ENCODE results near the gene DCAKD. TPM values are rescaled to one million over a fixed set of nuclear protein-coding genes. Genes with fewer than 3 reads are reported as not detected.

Gene DCAKD
- total RNA-seq, 1 experiment from 2014 or later: 48.3 TPM

DNA sequence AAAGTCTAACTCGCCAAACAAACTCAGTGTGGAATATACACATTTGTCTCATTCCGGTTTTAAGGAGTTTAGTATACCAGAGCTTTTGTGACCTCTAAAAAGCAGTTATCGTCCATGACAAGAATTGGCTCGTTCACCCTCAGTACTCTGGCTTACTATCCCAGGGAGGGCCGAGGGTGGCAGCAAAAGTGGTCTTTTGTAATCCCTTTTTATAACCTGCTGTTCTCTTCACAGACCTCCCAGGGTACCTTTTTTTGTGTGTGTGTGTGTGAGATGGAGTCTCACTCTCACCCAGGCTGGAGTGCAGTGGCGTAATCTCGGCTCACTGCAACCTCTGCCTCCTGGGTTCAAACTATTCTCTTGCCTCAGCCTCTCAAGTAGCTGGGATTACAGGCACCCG lies 18.6 kb upstream of the DCAKD start:
- peaks cover 3% of the 10 kb centered on the region; the same call in 1 of the 2 replicates for H3K79me2 ChIP-seq (ENCODE audit: insufficient read depth, low read length)
- H2BK5ac ChIP-seq (ENCODE audit: insufficient read length, low read length): no peak overlapping the region
- no peak overlapping the region for H2BK15ac ChIP-seq (ENCODE audit: low read depth, low read length)
- H4K8ac ChIP-seq (replicated peaks; ENCODE audit: insufficient read length, low read depth, low read length): no peak overlapping the region
- Mint-ChIP-seq H3K27ac (peak overlapping the region; percentile 55 to 87 (median 78); a peak in 3 of 7 replicates), H3K4me3 (no peak overlapping the region), H3K36me3 (ENCODE audit: insufficient read depth in 1 of 3, low read depth in 3 of 3) (peaks cover 33 to 48% (median 47%) of the 10 kb centered on the region in 3 experiments; a peak in 6 of 7 replicates), H3K4me1 (peaks cover 4 to 5% of the 10 kb centered on the region in 2 experiments; a peak in 1 of 4 replicates), H3K27me3 (ENCODE audit: low read depth) (no peaks in the 10 kb centered on the region), H3K9me3 (no peaks in the 10 kb centered on the region)
- H3K4me2 ChIP-seq (ENCODE audit: insufficient read depth, insufficient read length, low read length): no peak overlapping the region
- WGBS (ENCODE audit: extremely low coverage, insufficient read length, low lambda C conversion rate): no CpG with 5 or more reads among the region's 8 CpGs
- no peak overlapping the region for H2BK12ac ChIP-seq (ENCODE audit: insufficient read length, low read depth, low read length)
- no peak overlapping the region for H3K23ac ChIP-seq (ENCODE audit: insufficient read length, low read depth, low read length)
- no peak overlapping the region for H3K4ac ChIP-seq (ENCODE audit: low read depth, low read length)
- no peak overlapping the region for H3K9ac ChIP-seq (ENCODE audit: extremely low read depth, insufficient read length, low read length)
- H3K27me3 ChIP-seq (ENCODE audit: insufficient read depth, low read length): no peaks in the 10 kb centered on the region
- no peaks in the 10 kb centered on the region for H4K20me1 ChIP-seq (ENCODE audit: control insufficient read depth, insufficient read depth, insufficient read length)
- no peak overlapping the region for H4K5ac ChIP-seq (ENCODE audit: insufficient read length, low read depth, low read length)
- H2BK120ac ChIP-seq (ENCODE audit: low read depth, low read length, poor library complexity, severe bottlenecking): no peak overlapping the region
- no peak overlapping the region for H4K91ac ChIP-seq (ENCODE audit: insufficient read length, low read depth, low read length)
- H3K4me1 ChIP-seq (ENCODE audit: insufficient read depth, low read length): no peaks in the 10 kb centered on the region
- no peak for DNase-seq
- no peak overlapping the region for H3K18ac ChIP-seq (ENCODE audit: insufficient read length, low read depth, low read length)
- H2AK5ac ChIP-seq (ENCODE audit: insufficient read length, low read length): no peak overlapping the region
- no peak overlapping the region for H2BK20ac ChIP-seq (ENCODE audit: low read depth, low read length, poor library complexity, severe bottlenecking)
- TF ChIP-seq CTCF (conservative IDR thresholded peaks at IDR 0.05): no peak
- peaks cover 2% of the 10 kb centered on the region for H3K79me1 ChIP-seq (ENCODE audit: insufficient read depth, low read depth, low read length, poor library complexity, severe bottlenecking)
- H3K9me3 ChIP-seq (ENCODE audit: control insufficient read depth, low read depth, low read length): no peaks in the 10 kb centered on the region
- H3K27ac ChIP-seq (ENCODE audit: insufficient read length, low read depth, low read length): no peak overlapping the region
- no peak overlapping the region for H3T11ph ChIP-seq (ENCODE audit: low read length)
- H3K56ac ChIP-seq (ENCODE audit: insufficient read length, low read depth, low read length): no peak overlapping the region
- no peak overlapping the region for H3K14ac ChIP-seq (ENCODE audit: insufficient read depth, low read length)
- H3K23me2 ChIP-seq (ENCODE audit: insufficient read length, low read depth, low read length, poor library complexity, severe bottlenecking): no peaks in the 10 kb centered on the region
- no peak overlapping the region for H2AFZ ChIP-seq (ENCODE audit: low read length)

Data from H9 (cell line).